PFSK-1 (cell line): ENCODE data around the gene CPO. TPM values are rescaled to one million over a fixed set of nuclear protein-coding genes. Genes with fewer than 3 reads are reported as not detected.

ENCODE experiments used
- FOXP2 ChIP-seq: optimal IDR thresholded peaks from 2 replicates; pipeline ENCODE3; 2011; ENCODE audit warnings: borderline replicate concordance, control low read depth, inconsistent platforms; ENCODE audit not compliant: insufficient read depth; ENCODE audit errors: extremely low read length, extremely low read depth
- POLR2AphosphoS5 ChIP-seq: IDR thresholded peaks from 2 replicates; pipeline ENCODE4 v1.6.1; 2012; ENCODE audit warnings: low read depth, mild to moderate bottlenecking, control low read depth, low read length, moderate library complexity
- SIN3A ChIP-seq: IDR thresholded peaks from 2 replicates; pipeline ENCODE4 v1.6.1; 2012; ENCODE audit warnings: mild to moderate bottlenecking, low read length, moderate library complexity, borderline replicate concordance; ENCODE audit not compliant: insufficient read depth
- TAF1 ChIP-seq: IDR thresholded peaks from 2 replicates; pipeline ENCODE4 v1.6.1; 2012; ENCODE audit warnings: low read length, control low read depth, borderline replicate concordance; ENCODE audit not compliant: insufficient read depth
- polyA plus RNA-seq: library from polyadenylated mRNA; unstranded; fragments of >200 nt; gene quantifications from one replicate; pipeline ENCODE4 v1.2.1, GENCODE V29; 2012; ENCODE audit warnings: low read depth, missing spikeins; ENCODE audit not compliant: insufficient read length
- TF ChIP-seq, protein P1 (sequence below), 2 experiments: IDR thresholded peaks; 2 replicates each; pipeline versions ENCODE4 v1.6.1 to v1.8.0; 2011 to 2012; ENCODE audit warnings: low read depth in 2 of 2, low read length in 2 of 2, control low read depth in 1 of 2, inconsistent platforms in 1 of 2, mild to moderate bottlenecking in 1 of 2, moderate library complexity in 1 of 2; ENCODE audit not compliant: insufficient read depth in 1 of 2

CPO gene
- not detected for polyA plus RNA-seq

DNA sequence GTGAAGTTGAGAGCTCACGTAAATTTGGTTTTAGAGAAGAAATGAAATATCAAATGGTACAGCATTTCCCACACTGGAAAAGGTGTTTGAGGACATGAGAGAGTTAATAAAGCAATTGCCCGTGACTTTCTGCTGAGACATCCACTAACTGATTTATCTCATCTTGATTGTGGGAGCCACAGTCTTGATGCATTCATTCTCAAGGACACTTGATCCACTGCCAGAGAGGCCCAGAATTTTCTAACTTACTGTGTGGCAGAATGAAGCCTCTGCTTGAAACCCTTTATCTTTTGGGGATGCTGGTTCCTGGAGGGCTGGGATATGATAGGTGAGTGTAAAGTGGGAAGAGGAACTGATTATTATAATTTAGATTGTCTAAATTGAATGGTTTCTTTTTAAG, at the start of gene CPO:
TSS of gene CPO (plus strand) at position 179 of the 400 bp plus-strand sequence. CDS start at position 261, 82 bp downstream.
- TF ChIP-seq POLR2AphosphoS5: no peak
- no peak for TF ChIP-seq TAF1
- no peak for TF ChIP-seq FOXP2
- TF ChIP-seq, protein P1, sequence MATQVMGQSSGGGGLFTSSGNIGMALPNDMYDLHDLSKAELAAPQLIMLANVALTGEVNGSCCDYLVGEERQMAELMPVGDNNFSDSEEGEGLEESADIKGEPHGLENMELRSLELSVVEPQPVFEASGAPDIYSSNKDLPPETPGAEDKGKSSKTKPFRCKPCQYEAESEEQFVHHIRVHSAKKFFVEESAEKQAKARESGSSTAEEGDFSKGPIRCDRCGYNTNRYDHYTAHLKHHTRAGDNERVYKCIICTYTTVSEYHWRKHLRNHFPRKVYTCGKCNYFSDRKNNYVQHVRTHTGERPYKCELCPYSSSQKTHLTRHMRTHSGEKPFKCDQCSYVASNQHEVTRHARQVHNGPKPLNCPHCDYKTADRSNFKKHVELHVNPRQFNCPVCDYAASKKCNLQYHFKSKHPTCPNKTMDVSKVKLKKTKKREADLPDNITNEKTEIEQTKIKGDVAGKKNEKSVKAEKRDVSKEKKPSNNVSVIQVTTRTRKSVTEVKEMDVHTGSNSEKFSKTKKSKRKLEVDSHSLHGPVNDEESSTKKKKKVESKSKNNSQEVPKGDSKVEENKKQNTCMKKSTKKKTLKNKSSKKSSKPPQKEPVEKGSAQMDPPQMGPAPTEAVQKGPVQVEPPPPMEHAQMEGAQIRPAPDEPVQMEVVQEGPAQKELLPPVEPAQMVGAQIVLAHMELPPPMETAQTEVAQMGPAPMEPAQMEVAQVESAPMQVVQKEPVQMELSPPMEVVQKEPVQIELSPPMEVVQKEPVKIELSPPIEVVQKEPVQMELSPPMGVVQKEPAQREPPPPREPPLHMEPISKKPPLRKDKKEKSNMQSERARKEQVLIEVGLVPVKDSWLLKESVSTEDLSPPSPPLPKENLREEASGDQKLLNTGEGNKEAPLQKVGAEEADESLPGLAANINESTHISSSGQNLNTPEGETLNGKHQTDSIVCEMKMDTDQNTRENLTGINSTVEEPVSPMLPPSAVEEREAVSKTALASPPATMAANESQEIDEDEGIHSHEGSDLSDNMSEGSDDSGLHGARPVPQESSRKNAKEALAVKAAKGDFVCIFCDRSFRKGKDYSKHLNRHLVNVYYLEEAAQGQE (IDR thresholded peaks at IDR 0.05; ENCODE audit: insufficient read depth in 1 of 2, low read depth in 2 of 2, low read length in 2 of 2): no peak
- no peak for TF ChIP-seq SIN3A

- TF ChIP-seq POLR2AphosphoS5: no peak
- TF ChIP-seq FOXP2: no peak
Observed at GRCh38 chr2:206890179-206890578, 49.1 kb upstream of the CPO start.

GRCh38 chr2:206890926-206891325, 48.4 kb upstream of the CPO start:
- TF ChIP-seq SIN3A: no peak

DNA sequence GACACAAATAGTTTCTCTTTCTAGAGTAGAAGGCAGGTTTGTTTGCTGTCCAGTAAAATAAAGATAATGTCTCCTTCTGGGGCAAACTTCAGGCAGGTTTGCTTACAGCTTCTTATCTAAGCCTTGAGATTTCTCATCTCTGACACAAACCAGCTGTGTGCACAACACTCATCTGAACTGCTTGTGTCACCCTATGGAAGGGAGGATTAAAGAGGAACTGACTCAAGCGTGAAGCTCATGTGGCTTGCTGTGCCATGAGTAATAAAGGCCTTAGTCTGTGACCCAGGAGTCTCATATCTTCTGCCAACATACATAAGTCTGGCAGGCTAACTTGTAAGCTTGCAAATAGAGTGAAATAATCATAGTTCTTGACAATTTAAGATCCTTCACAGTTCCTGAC, 24.2 kb upstream of the CPO start:
- TF ChIP-seq FOXP2: no peak
- TF ChIP-seq TAF1: no peak
- TF ChIP-seq, protein P1 (IDR thresholded peaks at IDR 0.05; ENCODE audit: insufficient read depth in 1 of 2, low read depth in 2 of 2, low read length in 2 of 2): no peak
- no peak for TF ChIP-seq POLR2AphosphoS5
- no peak for TF ChIP-seq SIN3A

GRCh38 chr2:206918263-206918662, 21.1 kb upstream of the CPO start:
- TF ChIP-seq TAF1 (no peak), POLR2AphosphoS5 (no peak), FOXP2 (no peak), SIN3A (no peak)
- TF ChIP-seq, protein P1 (IDR thresholded peaks at IDR 0.05; ENCODE audit: insufficient read depth in 1 of 2, low read depth in 2 of 2, low read length in 2 of 2): no peak

DNA sequence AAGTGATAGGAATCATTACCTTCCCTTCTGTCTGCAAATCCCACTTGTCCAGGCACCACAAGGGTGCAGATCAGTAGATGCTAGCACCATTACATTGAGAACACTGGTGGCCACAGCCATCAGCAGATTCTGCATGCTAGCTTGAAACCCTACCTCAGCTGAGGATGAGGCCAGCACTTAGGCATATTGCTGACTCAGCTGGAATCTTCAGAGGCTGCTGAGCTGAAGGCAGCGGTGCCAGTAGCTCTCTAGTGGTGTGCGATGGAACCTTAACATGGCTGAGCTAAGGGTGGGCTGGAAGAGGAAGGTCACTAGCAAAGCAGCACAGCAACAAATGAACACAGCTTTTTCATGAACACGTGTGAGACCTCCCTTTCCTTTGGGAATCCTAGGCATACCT, 19.0 kb upstream of the CPO start:
- no peak for TF ChIP-seq POLR2AphosphoS5

- TF ChIP-seq, protein P1 (IDR thresholded peaks at IDR 0.05; ENCODE audit: insufficient read depth in 1 of 2, low read depth in 2 of 2, low read length in 2 of 2): no peak
- no peak for TF ChIP-seq SIN3A
- no peak for TF ChIP-seq FOXP2
- TF ChIP-seq TAF1: no peak
- TF ChIP-seq POLR2AphosphoS5: no peak
Observed at GRCh38 chr2:206920951-206921350, 18.4 kb upstream of the CPO start.
